HG02885 (cell line): Measurements from ENCODE around the gene KRTAP4-9.
"Not testable (repeated sequence)": the region's sequence is repeated elsewhere in the genome, so short reads cannot be mapped to it uniquely, and the experiment has no call there.

Experiments used
- ATAC-seq: cut with Tn5 transposase; IDR thresholded peaks from one replicate; pipeline ENCODE4 v1.9.1; 2021; ENCODE audit warnings: mild to moderate bottlenecking; ENCODE audit not compliant: unreplicated experiment, poor library complexity

The KRTAP4-9 gene

DNA sequence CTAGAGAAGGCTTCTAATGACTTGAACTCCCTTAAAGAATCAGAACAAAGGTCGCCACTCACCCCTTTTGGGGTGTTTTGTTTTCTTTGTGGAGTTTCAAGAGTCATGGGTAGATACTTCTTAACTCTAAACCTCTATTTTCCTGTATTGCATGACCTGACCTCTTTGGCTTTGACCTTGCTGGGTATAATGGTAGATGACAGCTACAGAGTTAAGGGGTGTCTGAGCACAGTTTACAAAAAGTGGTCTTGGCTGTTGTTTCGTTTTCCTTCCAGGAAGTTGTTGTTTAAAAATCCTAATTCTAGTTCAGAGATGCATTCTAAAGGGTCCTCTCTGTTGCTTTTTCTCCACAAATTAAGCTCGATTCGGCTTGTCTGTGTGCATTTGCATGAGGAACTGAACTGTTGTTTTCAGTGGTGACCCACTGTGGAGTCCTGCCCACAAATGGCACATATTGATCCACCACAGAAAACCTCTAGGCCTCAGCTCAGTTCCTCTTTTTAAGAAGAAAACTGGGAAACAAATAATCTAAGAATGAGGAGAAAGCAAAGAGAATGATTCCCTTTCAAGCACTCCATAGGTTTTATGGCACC lies 16.3 kb upstream of the KRTAP4-9 start:
- ATAC-seq: not testable (repeated sequence)

DNA sequence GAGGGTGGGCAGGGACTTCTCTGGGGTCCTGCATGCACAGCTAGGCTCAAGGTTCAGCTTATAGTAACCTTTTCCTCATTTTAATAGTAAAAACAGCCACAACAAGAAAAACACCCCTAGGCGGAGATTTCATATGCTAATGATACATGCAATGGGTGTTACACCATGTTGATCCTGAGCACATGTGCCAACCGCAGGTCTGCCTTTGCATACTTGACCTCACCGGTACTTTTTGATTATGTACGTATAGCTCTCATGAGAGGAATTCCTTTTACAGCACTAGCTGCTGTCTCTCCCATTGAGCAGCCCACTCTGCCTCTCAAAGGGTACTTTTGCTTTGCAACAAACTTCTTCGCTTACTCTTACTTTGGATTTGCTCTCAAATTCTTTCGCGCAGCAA lies 9.1 kb upstream of the KRTAP4-9 start:
- ATAC-seq: no peak

DNA sequence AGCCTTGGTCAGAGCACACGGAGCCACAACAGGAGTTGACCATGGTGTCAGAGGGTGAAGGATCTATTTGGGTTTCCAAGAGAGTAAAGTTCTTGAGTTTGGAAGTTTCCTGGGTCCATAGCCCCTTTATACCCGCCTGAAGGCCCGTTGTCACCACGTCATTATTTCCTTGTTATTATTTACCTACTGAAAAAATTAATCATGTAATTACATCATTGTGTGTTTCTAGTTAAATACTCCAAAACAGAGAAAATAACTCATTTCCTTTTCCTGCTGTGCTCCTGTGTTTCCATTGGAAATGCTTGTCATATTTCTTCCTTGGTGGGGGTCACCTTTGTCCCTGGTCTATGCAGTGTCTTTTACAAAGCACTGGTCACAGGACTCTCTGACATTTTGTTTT lies 7.1 kb upstream of the KRTAP4-9 start, which contains the start of gene KRTAP4-8:
Gene KRTAP4-8 (minus strand): TSS at position 101 of the 400 bp plus-strand sequence. CDS start 58 bp downstream, at position 43.
- ATAC-seq: no peak

DNA sequence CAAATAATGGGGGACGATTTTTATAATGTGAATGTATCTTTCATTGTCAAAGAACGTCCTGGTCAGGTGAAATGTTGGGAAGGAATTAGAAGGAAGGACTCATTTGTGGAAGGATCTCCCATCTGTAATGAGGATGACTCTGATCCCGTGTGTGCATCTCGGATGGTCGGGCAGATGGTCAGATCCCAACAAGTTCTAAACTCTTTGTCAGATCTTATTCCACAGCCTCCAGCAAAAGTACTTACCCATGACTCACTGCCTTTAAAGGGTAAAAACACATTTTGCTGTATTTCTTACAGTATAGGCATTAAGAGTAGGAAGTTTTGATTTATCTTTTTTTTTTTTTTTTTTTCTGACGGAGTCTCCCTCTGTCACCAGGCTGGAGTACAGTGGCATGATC lies 6.7 kb upstream of the KRTAP4-9 start:
- no peak for ATAC-seq

DNA sequence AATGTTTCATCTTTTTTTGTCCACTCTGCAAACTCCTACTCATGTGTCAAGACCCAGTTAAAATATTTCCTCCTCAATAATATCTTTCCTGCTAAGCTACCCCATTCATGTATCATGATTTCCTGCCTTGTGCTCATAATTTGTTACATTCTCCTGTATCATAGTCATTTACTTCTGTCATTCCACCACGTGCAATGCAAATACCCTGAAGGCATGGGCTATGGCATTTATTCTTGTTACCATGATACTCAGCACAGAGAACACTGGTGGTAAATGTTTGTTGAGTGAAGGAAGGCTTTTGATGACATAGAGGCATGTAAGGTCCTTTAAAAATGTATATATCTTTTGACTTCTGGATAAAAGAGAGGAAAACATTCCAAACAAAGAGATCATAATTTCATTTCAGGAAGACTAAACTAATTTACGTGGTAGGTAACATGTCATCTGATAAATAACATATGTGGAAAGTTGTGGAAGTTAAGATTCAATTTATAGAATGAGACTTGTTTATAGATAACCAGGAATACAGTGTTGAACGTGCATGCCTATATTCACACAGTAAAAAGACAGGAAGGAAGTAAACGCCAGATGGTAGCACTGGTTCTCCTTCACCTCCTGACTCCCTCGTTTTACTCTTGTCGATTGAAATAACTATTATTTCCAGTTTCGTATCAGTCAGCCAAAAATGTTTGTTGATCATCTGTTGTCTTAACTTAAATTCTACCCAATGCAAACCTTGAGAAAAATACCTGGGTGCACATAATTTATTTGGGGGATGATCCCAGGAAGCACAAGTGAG lies 5.3 kb upstream of the KRTAP4-9 start:
- ATAC-seq: not testable (repeated sequence)

GRCh38 chr17:41101586-41102259 lies 3.5 kb upstream of the KRTAP4-9 start, which contains the start of gene KRTAP4-16:
Gene KRTAP4-16, minus strand, starts transcription at chr17:41102209. Its CDS starts 0 bp downstream, at chr17:41102209.
- ATAC-seq: no peak

GRCh38 chr17:41103896-41104295 lies 1.3 kb upstream of the KRTAP4-9 start:
- ATAC-seq: no peak

GRCh38 chr17:41104386-41105038 lies 677 bp upstream of the KRTAP4-9 start:
- not testable (repeated sequence) for ATAC-seq

GRCh38 chr17:41107941-41108450 lies 2.8 kb downstream of the KRTAP4-9 start:
- no peak for ATAC-seq

DNA sequence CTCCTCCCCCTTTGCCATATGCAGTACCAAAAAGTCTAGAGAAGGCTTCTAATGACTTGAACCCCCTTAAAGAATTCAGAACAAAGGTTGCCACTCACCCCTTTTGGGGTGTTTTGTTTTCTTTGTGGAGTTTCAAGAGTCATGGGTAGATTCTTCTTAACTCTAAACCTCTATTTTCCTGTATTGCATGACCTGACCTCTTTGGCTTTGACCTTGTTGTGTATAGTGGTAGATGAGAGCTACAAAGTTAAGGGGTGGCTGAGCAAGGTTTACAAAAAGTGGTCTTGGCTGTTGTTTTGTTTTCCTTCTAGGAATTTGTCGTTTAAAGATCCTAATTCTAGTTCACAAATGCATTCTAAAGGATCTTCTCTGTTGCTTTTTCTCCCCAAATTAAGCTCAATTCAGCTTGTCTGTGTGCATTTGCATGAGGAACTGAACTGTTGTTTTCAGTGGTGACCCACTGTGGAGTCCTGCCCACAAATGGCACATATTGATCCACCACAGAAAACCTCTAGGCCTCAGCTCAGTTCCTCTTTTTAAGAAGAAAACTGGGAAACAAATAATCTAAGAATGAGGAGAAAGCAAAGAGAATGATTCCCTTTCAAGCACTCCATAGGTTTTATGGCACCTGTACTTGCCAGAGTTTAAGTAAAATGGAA lies 3.7 kb downstream of the KRTAP4-9 start:
- not testable (repeated sequence) for ATAC-seq

DNA sequence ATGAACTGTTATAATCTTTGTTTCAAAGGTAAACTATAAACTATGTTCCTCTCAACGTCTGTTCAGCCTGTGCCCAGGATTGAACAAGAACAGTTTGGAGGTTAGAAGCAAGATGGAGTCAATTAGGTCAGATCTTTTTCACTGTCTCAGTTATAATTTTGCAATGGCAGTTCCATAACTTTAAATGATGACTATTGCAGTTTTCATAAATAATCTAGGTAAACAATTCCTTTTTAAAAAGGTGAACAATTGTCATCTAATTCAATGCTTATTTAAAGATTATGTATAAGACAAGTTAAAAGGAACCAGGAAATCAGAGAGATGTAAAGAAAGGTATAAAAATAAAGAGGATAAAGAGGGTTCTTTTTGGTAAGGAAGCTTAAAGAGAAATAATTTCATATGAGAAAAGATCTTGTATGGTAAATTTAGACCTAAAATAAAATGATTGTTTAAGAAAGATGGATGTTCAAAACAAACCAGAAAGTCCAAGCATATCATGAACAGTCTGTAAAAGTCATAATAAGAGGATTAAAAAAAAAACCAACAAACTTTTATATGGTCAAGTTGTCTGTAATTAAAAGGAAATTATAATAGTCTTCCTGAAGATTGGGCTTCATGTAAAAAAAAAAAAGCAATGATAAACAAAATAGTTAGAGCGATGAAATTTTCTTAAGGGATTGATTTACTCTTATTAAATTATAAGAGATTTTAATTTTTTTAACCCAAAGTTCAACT lies 6.1 kb downstream of the KRTAP4-9 start:
- no peak for ATAC-seq

DNA sequence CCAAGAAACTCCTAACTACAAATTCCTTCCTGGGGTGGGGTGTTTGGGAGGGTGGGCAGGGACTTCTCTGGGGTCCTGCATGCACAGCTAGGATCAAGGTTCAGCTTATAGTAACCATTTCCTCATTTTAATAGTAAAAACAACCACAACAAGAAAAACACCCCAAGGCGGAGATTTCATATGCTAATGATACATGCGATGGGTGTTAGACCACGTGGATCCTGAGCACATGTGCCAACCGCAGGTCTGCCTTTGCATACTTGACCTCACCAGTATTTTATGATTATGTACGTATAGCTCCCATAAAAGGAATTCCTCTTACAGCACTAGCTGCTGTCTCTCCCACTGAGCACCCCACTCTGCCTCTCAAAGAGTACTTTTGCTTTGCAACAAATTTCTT lies 11.1 kb downstream of the KRTAP4-9 start:
- ATAC-seq: no peak

- not testable (repeated sequence) for ATAC-seq
Observed at GRCh38 chr17:41117846-41118386, 12.7 kb downstream of the KRTAP4-9 start, which contains the start of gene KRTAP4-11. Gene KRTAP4-11, minus strand, starts transcription at chr17:41118373. Its CDS starts 58 bp downstream, at chr17:41118315.

GRCh38 chr17:41118721-41119120 lies 13.5 kb downstream of the KRTAP4-9 start:
- no peak for ATAC-seq

DNA sequence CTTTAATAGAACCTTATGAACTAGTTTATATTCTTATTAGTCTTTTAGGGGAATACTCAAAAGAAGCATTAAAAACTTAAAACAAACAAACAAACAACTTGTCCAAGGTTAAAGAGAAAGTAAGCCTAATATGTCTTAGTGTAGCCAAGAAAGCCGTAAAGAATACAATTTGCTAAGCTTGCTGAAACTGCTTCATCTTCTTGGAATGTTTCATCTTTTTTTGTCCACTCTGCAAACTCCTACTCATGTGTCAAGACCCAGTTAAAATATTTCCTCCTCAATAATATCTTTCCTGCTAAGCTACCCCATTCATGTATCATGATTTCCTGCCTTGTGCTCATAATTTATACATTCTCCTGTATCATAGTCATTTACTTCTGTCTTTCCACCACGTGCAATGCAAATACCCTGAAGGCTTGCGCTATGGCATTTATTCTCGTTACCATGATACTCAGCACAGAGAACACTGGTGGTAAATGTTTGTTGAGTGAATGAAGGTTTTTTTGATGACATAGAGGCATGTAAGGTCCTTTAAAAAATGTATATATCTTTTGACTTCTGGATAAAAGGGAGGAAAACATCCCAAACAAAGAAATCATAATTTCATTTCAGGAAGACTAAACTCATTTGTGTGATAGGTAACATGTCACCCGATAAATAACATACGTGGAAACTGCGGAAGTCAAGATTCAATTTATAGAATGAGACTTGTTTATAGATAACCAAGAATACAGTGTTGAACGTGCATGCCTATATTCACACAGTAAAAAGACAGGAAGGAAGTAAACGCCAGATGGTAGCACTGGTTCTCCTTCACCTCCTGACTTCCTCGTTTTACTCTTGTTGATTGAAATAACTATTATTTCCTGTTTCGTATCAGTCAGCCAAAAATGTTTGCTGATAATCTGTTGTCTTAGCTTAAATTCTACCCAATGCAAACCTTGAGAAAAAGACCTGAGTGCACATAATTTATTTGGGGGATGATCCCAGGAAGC lies 14.8 kb downstream of the KRTAP4-9 start:
- not testable (repeated sequence) for ATAC-seq

- no peak for ATAC-seq
Observed at GRCh38 chr17:41121742-41122141, 16.6 kb downstream of the KRTAP4-9 start.

- not testable (repeated sequence) for ATAC-seq
Observed at GRCh38 chr17:41123292-41123990, 18.3 kb downstream of the KRTAP4-9 start.
